Breast epithelium (tissue), 4 donors: ENCODE data around the gene CHST7. TPM values are rescaled to one million over a fixed set of nuclear protein-coding genes. Genes with fewer than 3 reads are reported as not detected.

Source experiments
- DNase-seq, 2 donors: peaks; one replicate each; pipeline ENCODE4 v3.0.0-alpha.2; 2019; ENCODE audit warnings: low spot score in 2 of 2
- H3K27ac ChIP-seq, 2 donors: fragments of 200-600 bp; sonication (generic) in 1 of 2; one replicate each; pipeline ENCODE4 v1.5.1; 2016 to 2019; ENCODE audit warnings: mild to moderate bottlenecking in 1 of 2
- H3K27me3 ChIP-seq, 2 donors: fragments of 200-600 bp; sonication (generic) in 1 of 2; one replicate each; pipeline versions ENCODE4 v1.5.1 to v1.6.0; 2017 to 2019; ENCODE audit warnings: control low read depth in 1 of 2, mild to moderate bottlenecking in 1 of 2
- H3K36me3 ChIP-seq: fragments of 200-600 bp; one replicate; pipeline ENCODE4 v1.5.1; 2019
- H3K4me1 ChIP-seq, 2 donors: fragments of 200-600 bp; sonication (generic); one replicate each; pipeline ENCODE4 v1.5.1; 2016 to 2019; ENCODE audit warnings: control low read depth in 1 of 2
- H3K4me3 ChIP-seq, 3 donors: fragments of 200-600 bp; sonication (generic); 1 replicate in 2 of 3; 2 replicates in 1 of 3; pipeline ENCODE4 v1.5.1; 2016 to 2019; ENCODE audit warnings: mild to moderate bottlenecking in 3 of 3, moderate library complexity in 2 of 3
- H3K9me3 ChIP-seq, 2 donors: fragments of 200-600 bp; sonication (generic) in 1 of 2; one replicate each; pipeline ENCODE4 v1.5.1; 2016 to 2019; ENCODE audit warnings: control low read depth in 1 of 2
- CTCF ChIP-seq, 3 donors: fragments of 450-650 bp; IDR thresholded peaks; one replicate each; pipeline ENCODE4 v1.5.1; 2016 to 2017; ENCODE audit warnings: antibody characterized with exemption in 3 of 3, mild to moderate bottlenecking in 3 of 3, moderate library complexity in 3 of 3
- POLR2A ChIP-seq: fragments of 450-650 bp; IDR thresholded peaks from one replicate; pipeline ENCODE4 v1.6.1; 2016; ENCODE audit warnings: antibody characterized with exemption, mild to moderate bottlenecking, moderate library complexity
- POLR2AphosphoS5 ChIP-seq, 3 donors: sonication (generic); formaldehyde crosslinking; IDR thresholded peaks; one replicate each; pipeline ENCODE4 v1.6.1; 2017; ENCODE audit warnings: antibody characterized with exemption in 3 of 3
- intact Hi-C: fragments of 100-400 bp; cut with DNase I; formaldehyde crosslinking; loops from one replicate; pipeline ENCODE4 v1.15.1; 2023; ENCODE audit warnings: low total_unique reads
- total RNA-seq, 3 donors: library from RNA; depleted of rRNA; stranded (reverse); fragments of >200 nt; gene quantifications; one replicate each; pipeline ENCODE4 v1.1.0, GENCODE V29; 2016

The CHST7 gene
- total RNA-seq, 3 donors from 2014 or later, result 7.5 to 81.6 (median 10.8) TPM

- H3K4me3 ChIP-seq, result no peak overlapping the region
- no peak overlapping the region for H3K27ac ChIP-seq
- H3K27me3 ChIP-seq, result peaks cover 0 to 10% of the 10 kb centered on the region in 2 donors
- TF ChIP-seq POLR2A (no peak), CTCF (IDR thresholded peaks at IDR 0.05) (no peak), POLR2AphosphoS5 (IDR thresholded peaks at IDR 0.05) (no peak)
- intact Hi-C loops, result no loop called here
- DNase-seq, result no peak
- H3K9me3 ChIP-seq, result peaks cover 0 to 6% of the 10 kb centered on the region in 2 donors
- no peaks in the 10 kb centered on the region for H3K36me3 ChIP-seq
- H3K4me1 ChIP-seq, result no peaks in the 10 kb centered on the region
Observed at GRCh38 chrX:46621572-46621971, 48.0 kb downstream of the CHST7 start.

GRCh38 chrX:46624090-46624786, 50.7 kb downstream of the CHST7 start:
- H3K9me3 ChIP-seq, result peaks cover 0 to under 1% of the 10 kb centered on the region in 2 donors
- no peaks in the 10 kb centered on the region for H3K36me3 ChIP-seq
- H3K27ac ChIP-seq, result no peak overlapping the region
- H3K4me3 ChIP-seq, result no peak overlapping the region
- intact Hi-C loops, result no loop called here
- TF ChIP-seq CTCF (IDR thresholded peaks at IDR 0.05) (no peak), POLR2A (no peak), POLR2AphosphoS5 (IDR thresholded peaks at IDR 0.05) (no peak)
- no peak for DNase-seq
- H3K27me3 ChIP-seq, result peaks cover 0 to 17% of the 10 kb centered on the region in 2 donors
- no peaks in the 10 kb centered on the region for H3K4me1 ChIP-seq

- TF ChIP-seq CTCF (IDR thresholded peaks at IDR 0.05), result no peak
- TF ChIP-seq POLR2A, result no peak
- no peak for TF ChIP-seq POLR2AphosphoS5 (IDR thresholded peaks at IDR 0.05)
- no peak for DNase-seq
- Histone ChIP-seq H3K9me3 (no peaks in the 10 kb centered on the region), H3K27me3 (peaks cover 0 to 30% of the 10 kb centered on the region in 2 donors), H3K27ac (peak overlapping the region; percentile 54 to 80), H3K4me3 (no peak overlapping the region), H3K4me1 (no peaks in the 10 kb centered on the region), H3K36me3 (no peaks in the 10 kb centered on the region)
- intact Hi-C loops, result no loop called here
Observed at GRCh38 chrX:46626566-46626965, 53.0 kb downstream of the CHST7 start.

GRCh38 chrX:46627062-46627461, 53.5 kb downstream of the CHST7 start:
- Histone ChIP-seq H3K4me1 (no peaks in the 10 kb centered on the region), H3K4me3 (no peak overlapping the region), H3K27me3 (peaks cover 0 to 35% of the 10 kb centered on the region in 2 donors), H3K27ac (peak overlapping the region; percentile 54 to 80), H3K36me3 (no peaks in the 10 kb centered on the region), H3K9me3 (no peaks in the 10 kb centered on the region)
- no peak for TF ChIP-seq POLR2AphosphoS5 (IDR thresholded peaks at IDR 0.05)
- no peak for TF ChIP-seq POLR2A
- no peak for TF ChIP-seq CTCF (IDR thresholded peaks at IDR 0.05)
- DNase-seq, result no peak
- intact Hi-C loops, result no loop called here

- no peak for DNase-seq
- Histone ChIP-seq H3K27ac (peak overlapping the region; percentile 54 to 80), H3K36me3 (no peaks in the 10 kb centered on the region), H3K4me3 (no peak overlapping the region), H3K27me3 (peaks cover 0 to 35% of the 10 kb centered on the region in 2 donors), H3K9me3 (no peaks in the 10 kb centered on the region), H3K4me1 (no peaks in the 10 kb centered on the region)
- intact Hi-C loops, result no loop called here
- TF ChIP-seq POLR2A (no peak), POLR2AphosphoS5 (IDR thresholded peaks at IDR 0.05) (peak in 1 of 3 donors; percentile 21), CTCF (IDR thresholded peaks at IDR 0.05) (no peak)
Observed at GRCh38 chrX:46627711-46628419, 54.3 kb downstream of the CHST7 start.
